Heart left ventricle (tissue), 16 donors: ENCODE data around the gene C2orf49. TPM values are rescaled to one million over a fixed set of nuclear protein-coding genes. Genes with fewer than 3 reads are reported as not detected.

ENCODE experiments used
- ATAC-seq, 4 donors: fragments of 200-7000 bp; cut with Tn5 transposase; one replicate each; pipeline ENCODE4 v1.9.1; 2020 to 2022; ENCODE audit warnings: moderate library complexity in 4 of 4, mild to moderate bottlenecking in 3 of 4, moderate number of reproducible peaks in 1 of 4
- DNase-seq, 5 donors: peaks; one replicate each; pipeline ENCODE4 v3.0.0-alpha.2; 2020
- H3K27ac ChIP-seq, 12 donors: fragments of 200-600 bp; sonication (generic) in 4 of 12; one replicate each; pipeline versions ENCODE4 v1.5.0 to v1.8.0; 2016 to 2022; ENCODE audit warnings: mild to moderate bottlenecking in 2 of 12
- H3K27me3 ChIP-seq, 9 donors: fragments of 200-600 bp; sonication (generic) in 2 of 9; one replicate each; pipeline versions ENCODE4 v1.5.1 to v1.8.0; 2016 to 2022; ENCODE audit warnings: mild to moderate bottlenecking in 3 of 9
- H3K36me3 ChIP-seq, 9 donors: fragments of 200-600 bp; sonication (generic) in 2 of 9; one replicate each; pipeline versions ENCODE4 v1.5.0 to v1.8.0; 2018 to 2022; ENCODE audit warnings: mild to moderate bottlenecking in 2 of 9
- H3K4me1 ChIP-seq, 12 donors: fragments of 200-600 bp; sonication (generic) in 4 of 12; one replicate each; pipeline versions ENCODE4 v1.5.0 to v1.8.0; 2016 to 2022; ENCODE audit warnings: mild to moderate bottlenecking in 3 of 12
- H3K4me3 ChIP-seq, 12 donors: fragments of 200-600 bp; sonication (generic) in 4 of 12; one replicate each; pipeline versions ENCODE4 v1.5.0 to v1.8.0; 2017 to 2022; ENCODE audit warnings: mild to moderate bottlenecking in 9 of 12, moderate library complexity in 4 of 12
- H3K9me3 ChIP-seq, 12 donors: fragments of 200-600 bp; sonication (generic) in 4 of 12; one replicate each; pipeline versions ENCODE4 v1.5.0 to v1.8.0; 2016 to 2022; ENCODE audit warnings: mild to moderate bottlenecking in 1 of 12
- CTCF ChIP-seq, 12 donors: fragments of 200-600 bp; sonication (generic) in 4 of 12; IDR thresholded peaks; one replicate each; pipeline versions ENCODE4 v1.5.0 to v1.8.0; 2018 to 2022; ENCODE audit warnings: antibody characterized with exemption in 12 of 12, mild to moderate bottlenecking in 5 of 12
- POLR2A ChIP-seq, 2 donors: fragments of 450-650 bp; IDR thresholded peaks; one replicate each; pipeline ENCODE4 v1.6.1; 2017; ENCODE audit warnings: antibody characterized with exemption in 2 of 2, mild to moderate bottlenecking in 2 of 2, moderate library complexity in 2 of 2
- WGBS, 4 donors: extraction: QIAGEN DNeasy Blood & Tissue Kit in 2 of 4; methylation state at CpG; one replicate each; pipeline versions ENCODE4 v1.1.5 to v1.1.7; 2013 to 2018; 5-methylcytosine and 5-hydroxymethylcytosine counted together
- intact Hi-C, 10 donors: fragments of 100-400 bp; cut with DNase I; formaldehyde crosslinking; loops; one replicate each; pipeline versions ENCODE4 v1.11.1 to v1.14.2; 2022
- polyA plus RNA-seq, 2 donors: library from polyadenylated mRNA; stranded (reverse); fragments of 200-250 nt; gene quantifications; one replicate each; pipeline ENCODE4 v1.2.3, GENCODE V29; 2013
- total RNA-seq, 9 donors: library from RNA; depleted of rRNA in 2 of 9; stranded (reverse); fragments of >200 nt in 2 of 9; fragmentation: NEBNext Ultra II Directional in 3 of 9; extraction: Animal tissue kit (Norgen Biotek cat#: 25700) in 3 of 9; gene quantifications; one replicate each; pipeline versions ENCODE4 v1.1.0 to v1.2.4, GENCODE V29; 2016 to 2023
- donor health status: ischemic (EF 13 %, LVEDD 7.1; RV severe dilation, severe dysfunction).
- donor health status: healthy with polysubstance abuse.
- donor health status: DM: no; HTN: yes; CAD: no.
- donor health status: DM: no; HTN: no; CAD: no.
- donor health status: ischemic (EF 25% LVEDD 6.9; RV normal size, moderate dysfunction).
- donor health status: ischemic (EF 25% LVEDD 5.7; RV mildly dilated, moderate dysfunction).
- donor health status: healthy.
- donor health status: DM: yes; HTN: yes; CAD: no.
- donor health status: ischemic (EF 35%, LVEDD 5.7; RV mildly dilated, moderate dysfunction).
- donor health status: nonischemic (EF 11% LVEDD 7.7; RV severe dilation, severe dysfunction).
- donor health status: DM: yes; HTN: yes; CAD: no.
- donor health status: PGD.
- donor health status: ischemic (EF 29% LVEDD 5.4; RV normal size, mild dysfunction).
- donor health status: nonischemic (EF 23%, LVEDD 6.1; RV moderate dilation, normal function).

C2orf49 gene
- total and polyA plus RNA-seq, 11 donors: 12.1 to 21.7 (median 15.6) TPM

DNA sequence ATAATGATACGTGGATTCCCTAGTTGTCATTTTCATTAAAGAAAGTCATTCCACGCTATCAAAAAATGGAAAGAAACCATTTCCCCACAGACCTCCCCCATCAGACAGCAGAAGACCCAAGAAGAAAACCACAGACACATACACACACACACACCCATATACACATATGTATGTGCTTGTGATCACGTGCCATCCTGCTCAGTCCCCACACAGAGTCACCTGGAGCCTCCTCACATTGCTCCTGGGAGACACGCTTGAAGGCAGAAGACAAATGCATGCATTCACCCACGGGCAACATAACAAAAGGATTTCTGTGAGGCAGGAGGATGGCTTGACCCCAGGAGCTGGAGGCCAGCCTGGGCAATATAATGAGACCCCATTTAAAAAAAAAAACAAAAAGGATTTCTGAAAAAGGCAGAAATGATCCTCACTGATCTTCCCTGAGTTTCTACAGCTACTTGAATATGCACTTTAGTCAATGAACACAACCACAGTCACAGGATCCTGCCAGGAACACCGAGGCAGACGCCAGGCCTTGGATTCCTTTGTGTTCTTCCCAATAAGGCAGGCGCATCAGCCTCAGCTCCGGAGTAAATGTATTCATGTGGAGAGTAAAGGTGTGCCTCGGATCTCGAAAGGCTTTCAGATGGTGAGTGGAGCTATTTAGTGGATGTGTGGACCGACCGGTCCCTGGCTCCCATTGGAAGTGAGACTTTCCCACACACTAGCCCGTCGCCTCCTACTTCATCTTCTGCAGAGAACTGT, 28.8 kb upstream of the C2orf49 start:
- Histone ChIP-seq H3K9me3 (no peaks in the 10 kb centered on the region), H3K27ac (peak overlapping the region in 1 of 12 donors; percentile 5), H3K4me3 (no peak overlapping the region), H3K4me1 (peaks cover 0 to 19% (median 0%) of the 10 kb centered on the region in 12 donors), H3K36me3 (peaks cover 0 to 38% (median 17%) of the 10 kb centered on the region in 9 donors), H3K27me3 (no peaks in the 10 kb centered on the region)
- TF ChIP-seq CTCF (IDR thresholded peaks at IDR 0.05) (no peak), POLR2A (IDR thresholded peaks at IDR 0.05) (no peak)
- ATAC-seq (no peak), DNase-seq (no peak)
- intact Hi-C loops: no loop called here
- WGBS, 4 donors: 92 to 95% (median 93%) methylated on average over 15 of the region's 15 CpGs

- Histone ChIP-seq H3K4me1 (peaks cover 0 to 24% (median 0%) of the 10 kb centered on the region in 12 donors), H3K4me3 (no peak overlapping the region), H3K27me3 (no peaks in the 10 kb centered on the region), H3K9me3 (no peaks in the 10 kb centered on the region), H3K27ac (peak overlapping the region in 1 of 12 donors; percentile 9), H3K36me3 (peaks cover 0 to 38% (median 17%) of the 10 kb centered on the region in 9 donors)
- 56 to 76% (median 64%) methylated on average over 3 to 4 of the region's 4 CpGs for WGBS, 4 donors
- intact Hi-C loops: no loop called here
- DNase-seq (peak; percentile 24 to 74 (median 55)), ATAC-seq (peak; percentile 78 to 94 (median 91))
- TF ChIP-seq POLR2A (IDR thresholded peaks at IDR 0.05): no peak
- TF ChIP-seq CTCF (IDR thresholded peaks at IDR 0.05): no peak
Observed at GRCh38 chr2:105309147-105309545, 28.2 kb upstream of the C2orf49 start.

DNA sequence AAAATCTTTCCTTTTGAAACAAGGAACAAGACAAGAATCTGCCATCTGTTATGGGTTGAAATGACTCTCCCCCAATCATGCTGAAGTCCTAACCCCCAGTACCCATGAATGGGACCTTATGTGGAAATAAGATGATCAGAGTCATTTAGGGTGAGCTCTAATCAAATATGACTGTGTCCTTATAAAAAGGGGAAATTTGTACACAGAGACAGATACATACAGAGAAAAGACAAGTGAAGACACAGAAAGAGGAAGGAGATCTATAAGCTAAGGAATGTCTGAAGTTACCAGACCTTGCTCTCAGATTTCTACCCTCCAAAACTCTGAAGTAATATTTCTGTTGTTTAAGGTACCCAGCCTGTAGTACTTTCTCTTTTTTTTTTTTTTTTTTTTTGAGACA, 23.5 kb upstream of the C2orf49 start:
- no peak for TF ChIP-seq CTCF (IDR thresholded peaks at IDR 0.05)
- Histone ChIP-seq H3K4me3 (no peak overlapping the region), H3K4me1 (peaks cover 0 to 20% (median 0%) of the 10 kb centered on the region in 12 donors), H3K9me3 (no peaks in the 10 kb centered on the region), H3K36me3 (no peaks in the 10 kb centered on the region), H3K27ac (no peak overlapping the region), H3K27me3 (no peaks in the 10 kb centered on the region)
- intact Hi-C loops: no loop called here
- ATAC-seq: no peak
- DNase-seq: no peak

- H3K36me3 ChIP-seq: no peaks in the 10 kb centered on the region
- no peaks in the 10 kb centered on the region for H3K9me3 ChIP-seq
- peaks cover 0 to 10% (median 0%) of the 10 kb centered on the region in 12 donors for H3K4me1 ChIP-seq
- DNase-seq (no peak), ATAC-seq (no peak)
- H3K27me3 ChIP-seq: no peaks in the 10 kb centered on the region
- TF ChIP-seq CTCF (IDR thresholded peaks at IDR 0.05): no peak
- TF ChIP-seq POLR2A (IDR thresholded peaks at IDR 0.05): no peak
- H3K4me3 ChIP-seq: no peak overlapping the region
- intact Hi-C loops: no loop called here
- WGBS, 4 donors: 74 to 89% (median 78%) methylated on average over 3 of the region's 3 CpGs
- H3K27ac ChIP-seq: no peak overlapping the region
Observed at GRCh38 chr2:105315314-105315713, 22.0 kb upstream of the C2orf49 start.
